HepG2 (cell line): Measurements from ENCODE around the gene SIX3. TPM values are rescaled to one million over a fixed set of nuclear protein-coding genes. Genes with fewer than 3 reads are reported as not detected.

Experiments used
- ATAC-seq: fragments of 200-7000 bp; cut with Tn5 transposase; 3 replicates; pipeline ENCODE4 v1.9.1; 2020; ENCODE audit warnings: mild to moderate bottlenecking, moderate library complexity
- BruUV-seq: library from RNA; stranded (reverse); fragments of 400-500 nt; replicated peaks from 2 replicates; lab custom pipeline; 2021; lab: Mats Ljungman, UMichigan
- CTCF ChIA-PET: fragments of 300-600 bp; formaldehyde crosslinking; extraction: SDS; loops from one replicate; lab custom pipeline; 2021; ENCODE audit warnings: low total read pairs, inconsistent platforms, low intra/inter-chr PET ratio; lab: Yijun Ruan, JAX
- POLR2A ChIA-PET: fragments of 350-600 bp; sonication (Branson Sonifier 250); formaldehyde crosslinking; loops from one replicate; lab custom pipeline; 2020; ENCODE audit warnings: antibody characterized with exemption, inconsistent platforms; lab: Yijun Ruan, JAX
- DNase-seq: peaks from one replicate; pipeline ENCODE4 v3.0.0-alpha.2; 2015; ENCODE audit warnings: low spot score
- FAIRE-seq: peaks from 3 replicates; lab custom pipeline; 2011; peaks lifted over from hg19 to GRCh38; lab: Jason Lieb, UNC
- H2AFZ ChIP-seq: one replicate; pipeline ENCODE4 v1.6.1; 2011; ENCODE audit warnings: low read length, inconsistent platforms
- H3K27ac ChIP-seq: fragments of 300-600 bp; 3 replicates; pipeline ENCODE4 v1.8.0; 2011; ENCODE audit warnings: mixed run types, mild to moderate bottlenecking, mixed read lengths, low read length, inconsistent platforms; ENCODE audit not compliant: insufficient read depth; ENCODE audit errors: extremely low read length
- H3K27me3 ChIP-seq, 2 experiments: fragments of 200-600 bp in 1 of 2; 2 replicates in 1 of 2; 3 replicates in 1 of 2; pipeline versions ENCODE4 v1.6.0 to v1.8.0; 2011; ENCODE audit warnings: low read length in 2 of 2, mild to moderate bottlenecking in 2 of 2, moderate library complexity in 2 of 2, inconsistent platforms in 1 of 2; ENCODE audit not compliant: insufficient read depth in 2 of 2, control insufficient read depth in 1 of 2
- H3K36me3 ChIP-seq, 2 experiments: fragments of 200-600 bp in 1 of 2; replicated peaks in 1 of 2; 2 replicates in 1 of 2; 3 replicates in 1 of 2; pipeline versions ENCODE4 v1.5.1 to v1.8.0; 2011; ENCODE audit warnings: low read length in 2 of 2, inconsistent platforms in 1 of 2; ENCODE audit not compliant: insufficient read depth in 2 of 2, control insufficient read depth in 1 of 2
- H3K4me1 ChIP-seq: 2 replicates; pipeline ENCODE4 v1.5.1; 2012; ENCODE audit warnings: low read length, inconsistent platforms; ENCODE audit not compliant: insufficient read depth
- H3K4me2 ChIP-seq: 2 replicates; pipeline ENCODE4 v1.6.0; 2011; ENCODE audit warnings: low read depth, low read length, inconsistent platforms
- H3K4me3 ChIP-seq, 3 experiments: fragments of 200-600 bp in 1 of 3; sonication (generic), shearing (Covaris generic) in 1 of 3; replicated peaks in 1 of 3; 2 replicates each; pipeline ENCODE4 v1.5.1; 2011 to 2016; ENCODE audit warnings: low read length in 3 of 3, inconsistent platforms in 2 of 3, low read depth in 2 of 3, mild to moderate bottlenecking in 2 of 3, control low read depth in 1 of 3, mixed read lengths in 1 of 3; ENCODE audit not compliant: insufficient read depth in 1 of 3
- H3K79me2 ChIP-seq: one replicate; pipeline ENCODE4 v1.6.1; 2011; ENCODE audit warnings: low read length, inconsistent platforms; ENCODE audit not compliant: insufficient read depth
- H3K9ac ChIP-seq: 2 replicates; pipeline ENCODE4 v1.6.0; 2011; ENCODE audit warnings: mild to moderate bottlenecking, low read depth, low read length, inconsistent platforms; ENCODE audit not compliant: insufficient read depth
- H3K9me3 ChIP-seq: 2 replicates; pipeline ENCODE4 v1.5.1; 2012; ENCODE audit warnings: mild to moderate bottlenecking, low read length
- H4K20me1 ChIP-seq: 2 replicates; pipeline ENCODE4 v1.6.0; 2011; ENCODE audit warnings: inconsistent platforms, mild to moderate bottlenecking, low read length, moderate library complexity; ENCODE audit not compliant: insufficient read depth
- ARID2 ChIP-seq: sonication (generic); formaldehyde crosslinking; IDR thresholded peaks from 2 replicates; pipeline ENCODE4 v1.8.1; 2022; ENCODE audit warnings: mild to moderate bottlenecking, missing genetic modification reagents, borderline replicate concordance
- FOXA1 ChIP-seq, 2 experiments: fragments of 450-650 bp in 1 of 2; sonication (generic) in 1 of 2; formaldehyde crosslinking in 1 of 2; IDR thresholded peaks; 2 replicates each; pipeline versions ENCODE4 v1.4.0 to v1.6.1; 2016 to 2020; ENCODE audit warnings: missing genetic modification reagents in 1 of 2
- HNRNPH1 ChIP-seq: fragments of 200-400 bp; formaldehyde crosslinking; optimal IDR thresholded peaks from 2 replicates; pipeline ENCODE3; 2017; ENCODE audit warnings: mild to moderate bottlenecking, low read depth, low read length
- HOXD1 ChIP-seq: sonication (generic); formaldehyde crosslinking; IDR thresholded peaks from 2 replicates; pipeline ENCODE4 v1.5.0; 2020; ENCODE audit warnings: missing genetic modification reagents
- ISL2 ChIP-seq: sonication (generic); formaldehyde crosslinking; IDR thresholded peaks from 2 replicates; pipeline ENCODE4 v1.5.0; 2020; ENCODE audit warnings: missing genetic modification reagents
- MTERF4 ChIP-seq: sonication (generic); formaldehyde crosslinking; IDR thresholded peaks from 2 replicates; pipeline ENCODE4 v1.8.0; 2023; ENCODE audit warnings: mild to moderate bottlenecking, missing genetic modification reagents
- SP140L ChIP-seq: sonication (generic); formaldehyde crosslinking; IDR thresholded peaks from 2 replicates; pipeline ENCODE4 v1.4.0; 2020; ENCODE audit warnings: missing genetic modification reagents, borderline replicate concordance
- ZNF609 ChIP-seq: sonication (generic); formaldehyde crosslinking; IDR thresholded peaks from 2 replicates; pipeline ENCODE4 v1.4.0; 2020; ENCODE audit warnings: mild to moderate bottlenecking, missing genetic modification reagents, borderline replicate concordance
- ZNF724P ChIP-seq: sonication (generic); formaldehyde crosslinking; IDR thresholded peaks from 2 replicates; pipeline ENCODE4 v1.8.0; 2022; ENCODE audit warnings: missing genetic modification reagents, borderline replicate concordance
- ZNF749 ChIP-seq: sonication (generic); formaldehyde crosslinking; IDR thresholded peaks from 2 replicates; pipeline ENCODE4 v1.8.0; 2022; ENCODE audit warnings: mild to moderate bottlenecking, missing genetic modification reagents, moderate library complexity, borderline replicate concordance
- ZNF75D ChIP-seq: sonication (generic); formaldehyde crosslinking; IDR thresholded peaks from 2 replicates; pipeline ENCODE4 v1.8.1; 2023; ENCODE audit warnings: missing genetic modification reagents, mild to moderate bottlenecking, borderline replicate concordance
- WGBS: methylation state at CpG from one replicate; pipeline ENCODE4 v1.1.6; 2017; ENCODE audit warnings: low lambda C conversion rate; 5-methylcytosine and 5-hydroxymethylcytosine counted together
- in situ Hi-C: cut with HindIII; loops from 2 replicates; pipeline ENCODE4 v1.10.0; 2017; ENCODE audit warnings: low pct_unique_long_range_greater_than_20kb; ENCODE audit not compliant: extremely low pct_ligation_motif_present
- intact Hi-C: fragments of 100-400 bp; cut with micrococcal nuclease; formaldehyde crosslinking; loops from one replicate; pipeline ENCODE4 v1.10.0; 2022; ENCODE audit not compliant: unreplicated experiment
- polyA plus RNA-seq, 8 experiments: library from polyadenylated mRNA; depleted of rRNA in 3 of 8; stranded (reverse) in 7 of 8; unstranded in 1 of 8; fragments of >200 nt; fragmentation: Illumina TruSeq in 4 of 8; extraction: Trizol in 4 of 8; gene quantifications; 2 replicates each; pipeline versions ENCODE4 v1.2.1 to v1.2.3, GENCODE V29; 2011 to 2016; ENCODE audit warnings: low read depth in 4 of 8, missing spikeins in 1 of 8, mixed read lengths in 1 of 8; ENCODE audit not compliant: insufficient read depth in 1 of 8
- total RNA-seq, 5 experiments: library from RNA; depleted of rRNA; stranded (reverse); fragments of >200 nt; fragmentation: Illumina TruSeq; extraction: Trizol; gene quantifications; 2 replicates each; pipeline ENCODE4 v1.2.3, GENCODE V29; 2016; ENCODE audit warnings: low read depth in 1 of 5
- TF ChIP-seq, protein P1 (sequence below): sonication (generic); formaldehyde crosslinking; IDR thresholded peaks from 2 replicates; pipeline ENCODE4 v1.4.0; 2020; ENCODE audit warnings: mild to moderate bottlenecking, missing genetic modification reagents

Gene SIX3
- total and polyA plus RNA-seq, 2 of the 13 experiments (the other 11 are each of a cell fraction or from before 2014, with no cell fraction given): not detected

DNA sequence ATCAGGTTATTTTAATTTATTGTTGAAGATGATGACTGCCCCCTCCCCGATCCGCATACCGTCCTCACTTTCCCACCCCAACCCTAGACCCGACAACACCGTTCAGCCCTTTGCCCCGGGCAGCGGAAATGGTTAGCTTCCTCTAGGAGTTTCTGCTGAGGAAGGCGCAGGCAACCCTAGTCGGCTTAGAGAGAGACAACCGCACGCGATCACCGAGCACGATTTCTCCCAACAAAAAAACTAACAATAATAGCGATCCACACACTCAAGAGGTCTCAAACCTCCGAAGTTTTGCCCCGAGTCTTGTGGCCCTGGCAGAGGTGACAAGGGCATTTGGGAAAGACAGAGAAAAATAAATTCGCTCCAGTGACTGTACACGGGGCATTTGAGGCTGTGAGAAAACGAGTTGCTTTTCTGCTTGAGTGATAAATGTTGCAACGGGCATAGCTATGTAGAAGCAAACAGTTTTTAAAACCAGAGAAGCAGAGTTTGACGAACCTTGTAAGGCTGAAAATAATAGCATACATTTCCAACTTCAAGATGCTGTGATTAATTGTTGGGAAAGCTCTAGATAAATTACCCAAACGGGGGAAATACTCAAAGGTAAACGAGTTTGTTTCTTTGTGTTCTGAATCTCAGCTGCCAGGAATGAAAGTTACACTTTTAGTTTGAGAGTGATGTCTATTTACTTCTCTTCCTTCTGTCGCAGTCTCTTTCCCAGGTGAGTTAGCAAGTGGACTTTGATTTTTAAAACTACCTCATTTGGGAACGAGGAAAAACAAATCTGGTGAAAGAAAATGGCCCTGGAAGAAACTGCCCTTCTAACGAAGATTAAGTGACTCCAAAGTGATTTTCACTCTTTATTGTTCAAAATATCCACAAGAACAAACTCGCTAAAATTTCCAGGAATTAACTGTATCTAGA lies 11.0 kb upstream of the SIX3 start (continued):
- TF ChIP-seq ZNF75D (CRISPR knock-in tag) (no peak), MTERF4 (no peak)
- TF ChIP-seq, protein P1, sequence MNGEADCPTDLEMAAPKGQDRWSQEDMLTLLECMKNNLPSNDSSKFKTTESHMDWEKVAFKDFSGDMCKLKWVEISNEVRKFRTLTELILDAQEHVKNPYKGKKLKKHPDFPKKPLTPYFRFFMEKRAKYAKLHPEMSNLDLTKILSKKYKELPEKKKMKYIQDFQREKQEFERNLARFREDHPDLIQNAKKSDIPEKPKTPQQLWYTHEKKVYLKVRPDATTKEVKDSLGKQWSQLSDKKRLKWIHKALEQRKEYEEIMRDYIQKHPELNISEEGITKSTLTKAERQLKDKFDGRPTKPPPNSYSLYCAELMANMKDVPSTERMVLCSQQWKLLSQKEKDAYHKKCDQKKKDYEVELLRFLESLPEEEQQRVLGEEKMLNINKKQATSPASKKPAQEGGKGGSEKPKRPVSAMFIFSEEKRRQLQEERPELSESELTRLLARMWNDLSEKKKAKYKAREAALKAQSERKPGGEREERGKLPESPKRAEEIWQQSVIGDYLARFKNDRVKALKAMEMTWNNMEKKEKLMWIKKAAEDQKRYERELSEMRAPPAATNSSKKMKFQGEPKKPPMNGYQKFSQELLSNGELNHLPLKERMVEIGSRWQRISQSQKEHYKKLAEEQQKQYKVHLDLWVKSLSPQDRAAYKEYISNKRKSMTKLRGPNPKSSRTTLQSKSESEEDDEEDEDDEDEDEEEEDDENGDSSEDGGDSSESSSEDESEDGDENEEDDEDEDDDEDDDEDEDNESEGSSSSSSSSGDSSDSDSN: no peak
- TF ChIP-seq, all 625 proteins: peak for 0

DNA sequence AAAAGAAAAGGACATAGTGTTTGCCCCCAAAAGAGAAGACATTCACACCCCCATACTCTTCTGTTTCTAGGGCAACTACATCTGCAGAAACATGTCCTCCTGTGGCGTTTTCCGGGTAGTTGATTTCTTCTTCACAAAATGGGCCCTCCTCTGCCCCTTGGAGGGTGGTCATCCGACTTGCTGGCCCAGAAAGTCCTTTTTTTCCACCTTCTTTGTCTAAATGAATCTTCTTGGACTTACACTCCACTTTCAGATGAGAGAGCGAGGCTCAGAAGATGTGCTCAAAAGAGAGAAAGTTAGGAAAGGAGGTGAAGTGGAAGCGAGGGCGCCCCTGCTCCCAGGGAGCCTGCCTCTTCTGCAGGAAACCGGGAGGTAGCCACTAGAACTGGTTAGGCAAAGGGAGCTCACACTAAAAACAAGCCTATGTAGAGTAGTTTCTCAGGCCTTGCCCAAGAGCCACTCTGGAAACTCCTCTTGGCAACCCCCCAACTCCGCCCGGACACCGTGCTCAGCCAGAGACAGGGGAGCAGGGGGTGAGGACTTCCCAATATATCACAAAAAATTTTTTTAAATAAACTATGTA lies 10.2 kb upstream of the SIX3 start:
- ATAC-seq: no peak
- Histone ChIP-seq H3K4me1 (peaks cover 15% of the 10 kb centered on the region), H3K9me3 (no peaks in the 10 kb centered on the region), H4K20me1 (no peaks in the 10 kb centered on the region; the same call in 1 of the 2 replicates), H3K27me3 (peaks cover 24 to 77% of the 10 kb centered on the region in 2 experiments), H3K27ac (no peak overlapping the region), H3K36me3 (no peaks in the 10 kb centered on the region), H3K9ac (no peak overlapping the region), H3K4me3 (no peak overlapping the region), H2AFZ (no peak overlapping the region), H3K79me2 (no peaks in the 10 kb centered on the region), H3K4me2 (no peak overlapping the region)
- no peak for DNase-seq
- in situ Hi-C loops (no loop called here), intact Hi-C loops (loop anchor here (10.0 kb wide), 1 partner anchor 186 kb away; no protein-coding TSS in a partner anchor)
- ChIA-PET POLR2A (no interaction called here), CTCF (no interaction called here)
- WGBS: 44% methylated on average over 10 of the region's 10 CpGs
- BruUV-seq: no TSS peak
- no peak for FAIRE-seq
- no peak for TF ChIP-seq ZNF724P (CRISPR knock-in tag)
- no peak for TF ChIP-seq ARID2 (CRISPR knock-in tag)
- TF ChIP-seq HOXD1 (CRISPR knock-in tag): no peak
- TF ChIP-seq HNRNPH1: no peak
- TF ChIP-seq ZNF609: no peak
- no peak for TF ChIP-seq FOXA1 (IDR thresholded peaks at IDR 0.05)
- no peak for TF ChIP-seq FOXA1 (CRISPR knock-in tag; IDR thresholded peaks at IDR 0.05)
- TF ChIP-seq SP140L (CRISPR knock-in tag): no peak
- TF ChIP-seq ISL2 (CRISPR knock-in tag): no peak
- no peak for TF ChIP-seq ZNF749 (CRISPR knock-in tag)
